HUDEP-2 (cell line): Measurements from ENCODE around the gene WIPF2.
"Not testable (repeated sequence)": the region's sequence is repeated elsewhere in the genome, so short reads cannot be mapped to it uniquely, and the experiment has no call there.

ENCODE experiments used
- DNase-seq, 76 experiments: peaks; one replicate each; lab custom pipeline; 2025; ENCODE audit not compliant: unreplicated experiment in 76 of 76; lab: John Stamatoyannopoulos, UW

The WIPF2 gene

GRCh38 chr17:40291281-40291664 lies 72.2 kb downstream of the WIPF2 start:
- DNase-seq, result no peak

- no peak for DNase-seq
Observed at GRCh38 chr17:40293363-40293762, 74.3 kb downstream of the WIPF2 start.

GRCh38 chr17:40295488-40296436 lies 76.7 kb downstream of the WIPF2 start:
- DNase-seq, result no peak

- DNase-seq, result no peak
Observed at GRCh38 chr17:40297511-40297910, 78.4 kb downstream of the WIPF2 start.

GRCh38 chr17:40298726-40299125 lies 79.6 kb downstream of the WIPF2 start:
- no peak for DNase-seq

GRCh38 chr17:40299159-40299757 lies 80.2 kb downstream of the WIPF2 start:
- DNase-seq, result not testable (repeated sequence)

GRCh38 chr17:40301315-40301714 lies 82.2 kb downstream of the WIPF2 start:
- DNase-seq, result peak in 3 of 76 experiments; percentile 7 to 18 (median 12)

GRCh38 chr17:40303009-40303657 lies 84.0 kb downstream of the WIPF2 start:
- peak in 31 of 76 experiments; percentile 9 to 63 (median 35) for DNase-seq

GRCh38 chr17:40303708-40304551 lies 84.8 kb downstream of the WIPF2 start:
- DNase-seq, result no peak

GRCh38 chr17:40304552-40304863 lies 85.4 kb downstream of the WIPF2 start:
- not testable (repeated sequence) for DNase-seq

GRCh38 chr17:40304866-40305265 lies 85.8 kb downstream of the WIPF2 start:
- DNase-seq, result not testable (repeated sequence)

- DNase-seq, result peak in 1 of 76 experiments; percentile 20
Observed at GRCh38 chr17:40306395-40306794, 87.3 kb downstream of the WIPF2 start.

- DNase-seq, result peak in 38 of 76 experiments; percentile 16 to 85 (median 39)
Observed at GRCh38 chr17:40307001-40307730, 88.1 kb downstream of the WIPF2 start.

GRCh38 chr17:40307740-40308239 lies 88.7 kb downstream of the WIPF2 start:
- peak in 2 of 76 experiments; percentile 10 to 22 for DNase-seq

- DNase-seq, result peak in 7 of 76 experiments; percentile 7 to 45 (median 22)
Observed at GRCh38 chr17:40309031-40309948, 90.2 kb downstream of the WIPF2 start, which contains the start of gene RARA. RARA (plus strand) TSS chr17:40309180; CDS start chr17:40331219, 22,039 bp downstream.

- no peak for DNase-seq
Observed at GRCh38 chr17:40309949-40310510, 90.9 kb downstream of the WIPF2 start.

GRCh38 chr17:40310882-40311391 lies 91.8 kb downstream of the WIPF2 start:
- no peak for DNase-seq

GRCh38 chr17:40311575-40311974 lies 92.5 kb downstream of the WIPF2 start:
- peak in 9 of 76 experiments; percentile 5 to 29 (median 19) for DNase-seq
